Ovary (tissue), 3 donors: Measurements from ENCODE around the gene FIBCD1.

Source experiments
- EP300 ChIP-seq: sonication (generic); formaldehyde crosslinking; IDR thresholded peaks from one replicate; pipeline ENCODE4 v1.6.1; 2017; ENCODE audit warnings: antibody characterized with exemption
- POLR2A ChIP-seq: fragments of 450-650 bp; IDR thresholded peaks from one replicate; pipeline ENCODE4 v1.6.1; 2017; ENCODE audit warnings: antibody characterized with exemption, mild to moderate bottlenecking, moderate library complexity
- TF ChIP-seq, protein P1 (sequence below), 3 donors: fragments of 450-650 bp in 2 of 3; fragments of 200-600 bp in 1 of 3; IDR thresholded peaks; one replicate each; pipeline versions ENCODE4 v1.5.1 to v1.8.0; 2016 to 2022; ENCODE audit warnings: antibody characterized with exemption in 3 of 3, mild to moderate bottlenecking in 1 of 3
- donor health status: DM: no; HTN: no; CAD: no.

DNA sequence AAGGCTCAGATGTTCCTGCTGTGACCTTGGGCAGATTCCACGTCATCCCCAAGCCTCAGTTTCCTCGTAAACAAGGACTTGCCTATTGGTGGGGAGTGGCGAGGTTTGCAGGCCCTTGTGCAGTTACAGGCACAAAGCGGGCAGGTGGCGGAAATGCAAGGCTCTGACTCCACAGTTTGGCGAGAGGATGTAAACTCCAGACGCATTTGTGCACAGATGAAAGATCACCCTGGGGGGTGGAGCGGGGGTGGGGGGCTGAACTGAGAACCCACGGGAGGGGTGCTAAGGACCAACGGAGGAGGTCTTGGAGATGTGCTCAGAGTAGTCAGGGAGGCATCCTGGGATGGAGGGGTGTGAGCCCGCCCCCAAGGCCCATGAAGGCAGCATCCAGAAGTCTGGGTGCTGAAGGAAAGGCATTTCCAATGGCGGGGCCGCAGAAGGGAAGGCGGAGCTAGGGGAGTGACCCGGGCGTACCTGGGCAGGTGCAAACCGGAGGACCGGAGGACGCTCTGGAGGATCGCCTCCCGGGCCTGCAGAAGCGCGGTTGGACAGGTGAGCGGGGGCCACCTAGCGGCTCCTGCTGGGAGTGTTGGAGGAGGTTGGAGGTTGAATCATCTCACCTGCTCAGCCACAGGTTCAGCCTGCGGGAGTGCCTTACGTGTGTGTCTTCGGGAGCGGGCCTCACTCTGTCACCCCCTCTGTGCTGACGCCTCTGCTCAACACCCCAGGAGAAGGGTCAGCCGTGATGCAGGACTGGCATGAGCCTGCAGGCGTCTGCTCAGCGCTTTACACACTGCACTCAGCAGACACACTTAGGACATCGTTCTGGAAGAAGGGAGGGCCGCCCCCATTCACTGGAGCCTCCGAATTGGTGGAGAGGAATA lies 1.9 kb upstream of the FIBCD1 start:
- TF ChIP-seq, protein P1, sequence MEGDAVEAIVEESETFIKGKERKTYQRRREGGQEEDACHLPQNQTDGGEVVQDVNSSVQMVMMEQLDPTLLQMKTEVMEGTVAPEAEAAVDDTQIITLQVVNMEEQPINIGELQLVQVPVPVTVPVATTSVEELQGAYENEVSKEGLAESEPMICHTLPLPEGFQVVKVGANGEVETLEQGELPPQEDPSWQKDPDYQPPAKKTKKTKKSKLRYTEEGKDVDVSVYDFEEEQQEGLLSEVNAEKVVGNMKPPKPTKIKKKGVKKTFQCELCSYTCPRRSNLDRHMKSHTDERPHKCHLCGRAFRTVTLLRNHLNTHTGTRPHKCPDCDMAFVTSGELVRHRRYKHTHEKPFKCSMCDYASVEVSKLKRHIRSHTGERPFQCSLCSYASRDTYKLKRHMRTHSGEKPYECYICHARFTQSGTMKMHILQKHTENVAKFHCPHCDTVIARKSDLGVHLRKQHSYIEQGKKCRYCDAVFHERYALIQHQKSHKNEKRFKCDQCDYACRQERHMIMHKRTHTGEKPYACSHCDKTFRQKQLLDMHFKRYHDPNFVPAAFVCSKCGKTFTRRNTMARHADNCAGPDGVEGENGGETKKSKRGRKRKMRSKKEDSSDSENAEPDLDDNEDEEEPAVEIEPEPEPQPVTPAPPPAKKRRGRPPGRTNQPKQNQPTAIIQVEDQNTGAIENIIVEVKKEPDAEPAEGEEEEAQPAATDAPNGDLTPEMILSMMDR (IDR thresholded peaks at IDR 0.05) = peak; percentile 76 to 90 (median 87)
- TF ChIP-seq POLR2A (no peak), EP300 (no peak)
